Activated CD4-positive, alpha-beta T cell treated with anti-CD3 and anti-CD28 coated beads, Interleukin-2, amount 50 U/mL, for 16 hours (primary cell): ENCODE measurements around the gene AP1AR.
A peak's percentile ranks its signal among the peaks of the same experiment; 100 is the strongest.

Source experiments
- DNase-seq: peaks from one replicate; pipeline ENCODE4 v3.0.0-alpha.2; 2020

The AP1AR gene

GRCh38 chr4:112312610-112313239 is 81.1 kb downstream of the AP1AR start:
- peak; percentile 35 for DNase-seq

GRCh38 chr4:112315446-112315845 is 83.9 kb downstream of the AP1AR start:
- no peak for DNase-seq

GRCh38 chr4:112316360-112316759 is 84.8 kb downstream of the AP1AR start:
- no peak for DNase-seq

- DNase-seq: peak; percentile 41
Measured at GRCh38 chr4:112318239-112319142, 86.9 kb downstream of the AP1AR start.
